ENCODE measurements around the gene STK32B. TPM values are rescaled to one million over a fixed set of nuclear protein-coding genes. Genes with fewer than 3 reads are reported as not detected.

The STK32B gene
- total RNA-seq, 2 donors from 2014 or later, result not detected

DNA sequence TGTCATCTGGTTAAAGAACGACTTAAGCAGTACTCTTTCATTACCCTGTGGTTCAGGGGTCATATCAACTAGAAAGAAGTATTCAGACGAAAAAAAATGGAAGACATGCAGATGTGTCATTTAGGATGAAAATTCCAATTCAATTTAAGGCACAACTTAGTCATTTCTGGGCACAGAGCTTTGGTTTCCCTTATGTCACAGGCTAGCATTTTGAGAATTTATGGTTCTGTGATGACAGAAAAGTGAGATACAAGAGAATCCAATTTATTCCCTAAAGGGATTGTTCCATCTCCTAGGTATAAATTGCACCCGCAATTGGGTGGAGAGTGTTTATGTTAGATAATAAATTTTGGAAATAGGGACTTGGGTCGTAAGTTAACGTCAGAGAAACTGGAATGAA lies 306.6 kb downstream of the STK32B start:
- peaks cover 0 to 5% of the 10 kb centered on the region in 2 donors for H3K4me1 Mint-ChIP-seq (ENCODE audit: low read depth in 2 of 2)
- peaks cover 3 to 12% of the 10 kb centered on the region in 2 donors for H3K27me3 Mint-ChIP-seq
- ATAC-seq (no peak), DNase-seq (ENCODE audit: low spot score) (no peak)
- no peaks in the 10 kb centered on the region for H3K36me3 Mint-ChIP-seq
- H3K27ac Mint-ChIP-seq, result no peak overlapping the region
- peaks cover 2% of the 10 kb centered on the region for H3K9me3 Mint-ChIP-seq
- no peak overlapping the region for H3K4me3 Mint-ChIP-seq

- Mint-ChIP-seq H3K9me3 (peaks cover 4% of the 10 kb centered on the region), H3K4me3 (no peak overlapping the region), H3K27ac (no peak overlapping the region), H3K4me1 (ENCODE audit: low read depth in 2 of 2) (peaks cover 0 to 5% of the 10 kb centered on the region in 2 donors), H3K27me3 (no peaks in the 10 kb centered on the region), H3K36me3 (no peaks in the 10 kb centered on the region)
- ATAC-seq, result no peak
- no peak for DNase-seq (ENCODE audit: low spot score)
These were observed 310.7 kb downstream of the STK32B start for GRCh38 chr4:5361968-5362367.

DNA sequence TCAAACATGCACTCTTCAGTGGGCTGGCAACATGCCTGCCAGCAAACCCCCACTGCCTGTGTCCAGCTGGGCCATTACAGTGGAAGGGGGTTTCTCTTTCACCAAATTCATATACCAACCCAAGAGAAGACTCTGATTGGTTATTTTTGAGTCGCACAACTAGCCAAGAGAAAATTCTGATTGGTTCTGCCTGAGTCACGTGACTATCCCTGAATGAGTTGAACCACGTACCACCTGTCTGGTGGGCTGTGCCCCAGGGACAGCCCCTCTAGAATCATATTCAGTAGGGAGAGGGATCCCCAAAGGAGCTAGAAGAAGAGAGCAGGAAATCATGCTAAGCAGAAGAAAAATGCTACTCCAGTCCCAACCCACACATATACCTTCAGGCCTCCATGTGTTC lies 313.1 kb downstream of the STK32B start:
- no peaks in the 10 kb centered on the region for H3K4me1 Mint-ChIP-seq (ENCODE audit: low read depth in 2 of 2)
- no peak overlapping the region for H3K4me3 Mint-ChIP-seq
- DNase-seq (ENCODE audit: low spot score) (no peak), ATAC-seq (no peak)
- H3K9me3 Mint-ChIP-seq, result peaks cover 4% of the 10 kb centered on the region
- H3K36me3 Mint-ChIP-seq, result no peaks in the 10 kb centered on the region
- peaks cover 0 to 6% of the 10 kb centered on the region in 2 donors for H3K27me3 Mint-ChIP-seq
- no peak overlapping the region for H3K27ac Mint-ChIP-seq

- ATAC-seq, result no peak
- Mint-ChIP-seq H3K36me3 (no peaks in the 10 kb centered on the region), H3K27me3 (peaks cover 0 to 6% of the 10 kb centered on the region in 2 donors), H3K4me1 (ENCODE audit: low read depth in 2 of 2) (no peaks in the 10 kb centered on the region), H3K9me3 (peaks cover 4% of the 10 kb centered on the region), H3K4me3 (no peak overlapping the region), H3K27ac (no peak overlapping the region)
- no peak for DNase-seq (ENCODE audit: low spot score)
These were observed 314.1 kb downstream of the STK32B start for GRCh38 chr4:5365071-5366008.

DNA sequence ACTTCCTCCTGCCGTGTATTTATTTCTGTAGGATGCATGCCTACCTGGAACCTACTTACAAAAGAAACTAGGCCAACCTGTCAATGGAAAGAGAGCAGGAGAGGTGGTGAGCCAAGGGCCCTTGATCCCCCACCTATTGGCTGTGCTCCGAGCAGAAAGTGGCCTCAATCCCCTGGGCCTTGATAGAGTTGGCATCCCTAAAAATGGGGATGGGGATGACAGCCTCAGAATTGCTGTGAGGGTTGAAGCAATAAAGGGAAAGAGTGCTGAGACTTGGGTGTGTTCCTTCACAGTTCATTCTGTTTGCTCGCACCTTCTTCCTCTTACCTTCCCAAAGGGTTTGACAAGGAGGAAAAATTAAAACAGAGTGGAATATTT lies 314.7 kb downstream of the STK32B start:
- ATAC-seq (no peak), DNase-seq (ENCODE audit: low spot score) (no peak)
- H3K9me3 Mint-ChIP-seq, result peaks cover 4% of the 10 kb centered on the region
- no peaks in the 10 kb centered on the region for H3K36me3 Mint-ChIP-seq
- no peak overlapping the region for H3K27ac Mint-ChIP-seq
- peaks cover 0 to 6% of the 10 kb centered on the region in 2 donors for H3K27me3 Mint-ChIP-seq
- H3K4me3 Mint-ChIP-seq, result no peak overlapping the region
- H3K4me1 Mint-ChIP-seq (ENCODE audit: low read depth in 2 of 2), result no peaks in the 10 kb centered on the region

DNA sequence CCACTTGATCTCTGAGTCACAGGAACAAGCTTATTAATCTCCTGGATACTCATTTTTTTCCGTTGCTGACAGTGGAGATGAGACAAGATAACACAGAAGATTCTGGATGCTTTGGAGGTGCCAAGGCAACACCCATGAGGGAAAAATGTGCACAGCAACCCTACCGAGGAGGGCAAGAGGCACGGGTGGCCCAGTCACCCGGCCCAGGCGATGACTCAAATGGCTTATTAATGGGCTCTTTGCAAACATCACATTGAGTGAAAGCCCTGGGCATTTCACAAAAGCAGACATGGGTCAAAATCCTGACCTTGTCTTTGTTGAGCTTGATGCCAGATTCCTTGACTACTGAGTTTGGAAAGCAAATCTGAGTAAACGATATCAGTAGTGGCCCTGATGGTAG lies 315.1 kb downstream of the STK32B start:
- Mint-ChIP-seq H3K27me3 (peaks cover 0 to 6% of the 10 kb centered on the region in 2 donors), H3K4me3 (no peak overlapping the region), H3K36me3 (no peaks in the 10 kb centered on the region), H3K9me3 (peaks cover 4% of the 10 kb centered on the region), H3K27ac (no peak overlapping the region), H3K4me1 (ENCODE audit: low read depth in 2 of 2) (no peaks in the 10 kb centered on the region)
- DNase-seq (ENCODE audit: low spot score), result no peak
- ATAC-seq, result no peak

DNA sequence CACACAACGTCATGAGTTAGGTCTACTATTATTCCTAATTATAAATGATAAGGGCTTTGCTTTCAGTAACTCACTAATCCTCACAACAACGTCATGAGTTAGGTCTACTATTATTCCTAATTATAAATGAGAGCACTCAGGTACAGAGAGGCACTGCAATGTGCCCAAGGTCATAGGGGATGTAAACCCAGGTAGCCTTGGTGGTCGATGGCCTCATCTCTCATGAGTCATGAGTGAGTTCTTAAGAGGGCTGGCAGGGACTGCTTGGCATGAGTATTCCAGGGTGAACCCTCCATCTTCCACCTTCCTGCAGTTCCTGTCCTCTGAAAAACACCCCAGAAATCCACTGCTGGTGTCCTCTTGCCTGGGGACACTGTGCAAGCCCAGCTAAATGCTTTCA lies 317.1 kb downstream of the STK32B start:
- Mint-ChIP-seq H3K36me3 (no peaks in the 10 kb centered on the region), H3K4me3 (no peak overlapping the region), H3K27me3 (peaks cover 0 to 6% of the 10 kb centered on the region in 2 donors), H3K27ac (no peak overlapping the region), H3K4me1 (ENCODE audit: low read depth in 2 of 2) (no peaks in the 10 kb centered on the region), H3K9me3 (no peaks in the 10 kb centered on the region)
- DNase-seq (ENCODE audit: low spot score) (no peak), ATAC-seq (no peak)

DNA sequence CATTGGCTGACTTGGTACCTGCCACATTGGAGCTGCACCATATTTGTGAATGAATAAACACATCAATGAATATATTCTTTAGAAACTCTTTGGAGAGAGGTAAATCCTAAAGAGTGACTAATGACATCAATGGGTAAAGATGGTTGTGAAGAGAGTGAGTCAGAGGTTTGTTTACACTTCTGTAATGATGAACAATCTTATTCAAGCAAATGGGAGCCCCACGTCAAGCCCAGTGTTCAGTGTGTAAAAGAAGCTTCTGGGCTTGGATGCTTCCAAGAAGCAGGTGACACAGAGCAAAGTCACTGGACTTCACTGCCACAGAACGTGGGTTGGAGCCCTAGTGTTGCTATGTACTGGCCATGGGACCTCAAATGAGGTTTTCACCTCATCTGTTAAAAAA lies 319.0 kb downstream of the STK32B start:
- Mint-ChIP-seq H3K36me3 (peaks cover 5% of the 10 kb centered on the region), H3K27me3 (peaks cover 4 to 16% of the 10 kb centered on the region in 2 donors), H3K9me3 (peaks cover 5% of the 10 kb centered on the region), H3K4me3 (no peak overlapping the region), H3K27ac (no peak overlapping the region), H3K4me1 (ENCODE audit: low read depth in 2 of 2) (no peaks in the 10 kb centered on the region)
- no peak for ATAC-seq
- DNase-seq (ENCODE audit: low spot score), result no peak

- no peak for DNase-seq (ENCODE audit: low spot score)
- Mint-ChIP-seq H3K4me1 (ENCODE audit: low read depth in 2 of 2) (no peaks in the 10 kb centered on the region), H3K9me3 (peaks cover 5% of the 10 kb centered on the region), H3K27me3 (peaks cover 4 to 19% of the 10 kb centered on the region in 2 donors), H3K4me3 (no peak overlapping the region), H3K36me3 (peaks cover 5% of the 10 kb centered on the region), H3K27ac (no peak overlapping the region)
- ATAC-seq, result no peak
These were observed 320.3 kb downstream of the STK32B start for GRCh38 chr4:5371415-5372190.

GRCh38 chr4:5372198-5372597 lies 320.9 kb downstream of the STK32B start:
- peaks cover 4 to 25% of the 10 kb centered on the region in 2 donors for H3K27me3 Mint-ChIP-seq
- no peak overlapping the region for H3K27ac Mint-ChIP-seq
- peaks cover 5% of the 10 kb centered on the region for H3K36me3 Mint-ChIP-seq
- no peak overlapping the region for H3K4me3 Mint-ChIP-seq
- H3K9me3 Mint-ChIP-seq, result peaks cover 5% of the 10 kb centered on the region
- ATAC-seq (no peak), DNase-seq (ENCODE audit: low spot score) (no peak)
- no peaks in the 10 kb centered on the region for H3K4me1 Mint-ChIP-seq (ENCODE audit: low read depth in 2 of 2)

DNA sequence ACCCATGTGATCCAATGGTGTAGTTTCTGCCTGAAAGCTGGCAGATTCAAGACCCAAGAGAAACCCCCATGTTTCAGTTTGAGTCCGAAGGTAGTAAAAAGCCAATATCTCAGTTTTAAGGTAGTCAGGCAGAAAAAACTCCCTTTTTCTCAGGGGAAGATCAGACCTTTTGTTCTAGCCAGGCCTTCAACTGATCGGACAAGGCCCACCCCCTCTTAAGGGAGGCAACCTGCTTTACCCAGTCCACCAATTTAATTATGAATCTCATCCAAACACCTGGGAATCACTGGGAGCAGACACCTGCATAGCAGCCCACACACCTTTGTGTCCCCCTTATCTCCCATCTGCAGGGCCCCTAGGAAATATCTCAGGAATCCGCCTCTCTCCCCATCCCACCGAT lies 322.0 kb downstream of the STK32B start:
- no peak overlapping the region for H3K27ac Mint-ChIP-seq

DNA sequence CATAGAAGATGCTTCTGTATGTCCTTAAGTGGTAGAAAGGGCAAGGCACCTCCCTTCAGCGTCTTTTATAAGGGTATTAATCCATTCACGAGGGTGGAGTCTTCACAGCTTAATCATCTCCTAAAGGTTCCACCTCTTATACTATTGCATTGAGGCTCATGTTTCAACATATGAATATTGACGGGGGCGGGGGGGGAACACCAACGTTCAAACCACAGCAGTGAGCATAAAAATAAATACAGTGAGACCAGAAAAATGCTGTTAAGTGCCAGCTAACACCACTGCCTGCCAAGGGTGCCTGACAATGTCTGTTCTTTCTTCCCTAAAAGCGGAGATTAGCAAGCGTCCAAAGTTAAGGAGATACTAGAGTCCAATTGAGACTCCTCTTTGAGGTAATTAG lies 323.3 kb downstream of the STK32B start:
- peaks cover 5% of the 10 kb centered on the region for H3K36me3 Mint-ChIP-seq
- DNase-seq (ENCODE audit: low spot score), result no peak

More for the DNA sequence above, 322.0 kb downstream of the STK32B start:
- H3K4me3 Mint-ChIP-seq, result no peak overlapping the region
- H3K36me3 Mint-ChIP-seq, result peaks cover 5% of the 10 kb centered on the region
- DNase-seq (ENCODE audit: low spot score) (no peak), ATAC-seq (no peak)
- H3K9me3 Mint-ChIP-seq, result peaks cover 5% of the 10 kb centered on the region
- H3K27me3 Mint-ChIP-seq, result peaks cover 4 to 30% of the 10 kb centered on the region in 2 donors
- no peaks in the 10 kb centered on the region for H3K4me1 Mint-ChIP-seq (ENCODE audit: low read depth in 2 of 2)

DNA sequence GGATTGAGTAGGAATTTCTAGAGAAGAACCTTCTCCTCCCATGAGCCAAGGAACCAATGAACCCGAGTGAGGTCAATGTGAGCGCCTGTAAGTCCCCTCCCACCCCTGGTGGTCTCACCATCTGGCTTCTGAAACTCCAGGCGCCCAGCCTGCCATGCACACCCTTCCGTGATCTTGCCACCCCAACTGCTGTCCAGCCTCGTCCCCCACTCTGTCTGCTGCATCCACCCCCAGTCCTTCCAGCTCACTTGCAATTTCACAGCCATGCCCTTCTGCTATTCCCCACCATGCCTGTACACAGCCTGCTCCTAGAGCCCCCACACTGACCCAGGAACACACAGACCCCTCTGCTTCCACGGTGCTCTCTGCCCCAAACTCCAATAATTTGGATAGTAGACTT lies 323.7 kb downstream of the STK32B start:
- peaks cover 5% of the 10 kb centered on the region for H3K36me3 Mint-ChIP-seq
- DNase-seq (ENCODE audit: low spot score), result no peak
- no peaks in the 10 kb centered on the region for H3K4me1 Mint-ChIP-seq (ENCODE audit: low read depth in 2 of 2)
- peaks cover 4 to 24% of the 10 kb centered on the region in 2 donors for H3K27me3 Mint-ChIP-seq
- ATAC-seq, result no peak
- H3K4me3 Mint-ChIP-seq, result no peak overlapping the region
- H3K9me3 Mint-ChIP-seq, result peaks cover 5% of the 10 kb centered on the region
- H3K27ac Mint-ChIP-seq, result no peak overlapping the region

More for the DNA sequence above, 323.3 kb downstream of the STK32B start:
- H3K27me3 Mint-ChIP-seq, result peaks cover 4 to 24% of the 10 kb centered on the region in 2 donors
- no peak for ATAC-seq
- no peaks in the 10 kb centered on the region for H3K4me1 Mint-ChIP-seq (ENCODE audit: low read depth in 2 of 2)
- no peak overlapping the region for H3K27ac Mint-ChIP-seq
- no peak overlapping the region for H3K4me3 Mint-ChIP-seq
- H3K9me3 Mint-ChIP-seq, result peaks cover 5% of the 10 kb centered on the region

DNA sequence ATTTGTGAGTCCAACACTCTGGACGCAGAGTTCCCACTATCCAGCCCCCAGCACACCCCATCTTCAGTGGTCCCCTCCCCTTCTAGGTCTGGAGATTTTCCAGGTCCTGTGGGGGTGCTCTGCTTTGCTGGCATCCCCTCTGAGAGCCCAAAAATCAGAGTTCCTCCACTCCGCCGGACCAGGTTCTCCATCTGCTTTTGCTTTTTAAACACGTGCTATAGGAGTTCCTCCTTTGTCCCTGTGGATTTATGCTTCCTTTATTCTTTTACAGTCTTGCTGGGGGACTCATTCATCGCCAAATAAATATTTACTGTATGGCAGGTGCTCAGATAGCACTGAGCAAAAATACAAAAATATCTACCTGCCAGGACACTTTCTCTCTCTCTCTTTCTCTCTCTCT lies 324.7 kb downstream of the STK32B start:
- no peak for ATAC-seq
- H3K27ac Mint-ChIP-seq, result no peak overlapping the region
- no peak for DNase-seq (ENCODE audit: low spot score)
- peaks cover 5% of the 10 kb centered on the region for H3K36me3 Mint-ChIP-seq
- H3K9me3 Mint-ChIP-seq, result peaks cover 5% of the 10 kb centered on the region
- H3K4me3 Mint-ChIP-seq, result no peak overlapping the region
- H3K27me3 Mint-ChIP-seq, result peaks cover 4 to 24% of the 10 kb centered on the region in 2 donors
- H3K4me1 Mint-ChIP-seq (ENCODE audit: low read depth in 2 of 2), result no peaks in the 10 kb centered on the region
